ENCODE data around the gene S100A12.

S100A12 gene

GRCh38 chr1:153367090-153367489 is 8.3 kb downstream of the S100A12 start:
- DNase-seq = no peak
- no peak for TF ChIP-seq CTCF (IDR thresholded peaks at IDR 0.05; ENCODE audit: low read depth, low read length, missing control alignments)
- H3K27ac ChIP-seq = no peak overlapping the region
- in situ Hi-C loops (cut with HindIII; ENCODE audit: low pct_ligation_motif_present, low sequenced_read_pairs) = loop anchor here (25.0 kb wide), 1 partner anchor 120 kb away; no protein-coding TSS in a partner anchor
- H3K27me3 ChIP-seq (replicated peaks) = no peaks in the 10 kb centered on the region
- no peak overlapping the region for H3K4me3 ChIP-seq (ENCODE audit: low read depth, low read length)
- H3K36me3 ChIP-seq (replicated peaks) = no peaks in the 10 kb centered on the region

DNA sequence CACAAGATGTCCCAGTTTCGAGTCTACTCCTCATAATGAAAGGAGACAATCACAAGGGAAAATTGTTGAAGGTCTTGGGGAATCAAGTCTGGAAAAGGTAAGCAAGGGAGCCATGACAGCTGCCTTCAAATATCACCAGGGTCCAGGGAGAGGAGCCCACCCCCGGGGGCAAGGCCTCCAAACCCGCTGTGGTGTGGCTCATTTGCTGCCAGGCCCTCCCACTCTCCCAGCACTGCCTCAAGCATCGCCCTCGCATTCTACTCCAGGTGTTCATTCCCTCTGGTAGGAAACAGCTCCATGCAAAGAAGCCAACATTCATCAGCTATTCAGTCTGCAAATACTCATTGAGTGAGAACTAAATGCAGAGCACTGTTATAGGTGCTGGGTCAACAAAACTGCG is 9.2 kb downstream of the S100A12 start:
- Histone ChIP-seq H3K36me3 (replicated peaks) (no peaks in the 10 kb centered on the region), H3K4me3 (ENCODE audit: low read depth, low read length) (no peak overlapping the region), H3K27ac (no peak overlapping the region), H3K27me3 (replicated peaks) (no peaks in the 10 kb centered on the region)
- TF ChIP-seq CTCF (IDR thresholded peaks at IDR 0.05; ENCODE audit: low read depth, low read length, missing control alignments) = no peak
- DNase-seq = no peak
- in situ Hi-C loops (cut with HindIII; ENCODE audit: low pct_ligation_motif_present, low sequenced_read_pairs) = loop anchor here (25.0 kb wide), 1 partner anchor 121 kb away; no protein-coding TSS in a partner anchor

- no peak for DNase-seq
- TF ChIP-seq CTCF (IDR thresholded peaks at IDR 0.05; ENCODE audit: low read depth, low read length, missing control alignments) = no peak
- H3K27me3 ChIP-seq (replicated peaks) = no peaks in the 10 kb centered on the region
- H3K36me3 ChIP-seq (replicated peaks) = no peaks in the 10 kb centered on the region
- in situ Hi-C loops (cut with HindIII; ENCODE audit: low pct_ligation_motif_present, low sequenced_read_pairs) = loop anchor here (25.0 kb wide), 1 partner anchor 122 kb away; no protein-coding TSS in a partner anchor
- no peak overlapping the region for H3K4me3 ChIP-seq (ENCODE audit: low read depth, low read length)
- no peak overlapping the region for H3K27ac ChIP-seq
Measured at GRCh38 chr1:153365696-153366095, 9.7 kb downstream of the S100A12 start.

GRCh38 chr1:153364766-153365666 is 10.4 kb downstream of the S100A12 start:
- in situ Hi-C loops (cut with HindIII; ENCODE audit: low pct_ligation_motif_present, low sequenced_read_pairs) = loop anchor here (25.0 kb wide), 1 partner anchor 122 kb away; no protein-coding TSS in a partner anchor
- Histone ChIP-seq H3K36me3 (replicated peaks) (no peaks in the 10 kb centered on the region), H3K27me3 (replicated peaks) (no peaks in the 10 kb centered on the region), H3K27ac (no peak overlapping the region), H3K4me3 (ENCODE audit: low read depth, low read length) (no peak overlapping the region)
- no peak for DNase-seq
- no peak for TF ChIP-seq CTCF (IDR thresholded peaks at IDR 0.05; ENCODE audit: low read depth, low read length, missing control alignments)

- Histone ChIP-seq H3K27ac (no peak overlapping the region), H3K4me3 (ENCODE audit: low read depth, low read length) (no peak overlapping the region), H3K27me3 (replicated peaks) (no peaks in the 10 kb centered on the region), H3K36me3 (replicated peaks) (no peaks in the 10 kb centered on the region)
- in situ Hi-C loops (cut with HindIII; ENCODE audit: low pct_ligation_motif_present, low sequenced_read_pairs) = loop anchor here (25.0 kb wide), 1 partner anchor 123 kb away; no protein-coding TSS in a partner anchor
- no peak for DNase-seq
- no peak for TF ChIP-seq CTCF (IDR thresholded peaks at IDR 0.05; ENCODE audit: low read depth, low read length, missing control alignments)
Measured at GRCh38 chr1:153364156-153364555, 11.3 kb downstream of the S100A12 start.
